Lower lobe of right lung (tissue), 2 donors: ENCODE data around the gene UBXN11. TPM values are rescaled to one million over a fixed set of nuclear protein-coding genes. Genes with fewer than 3 reads are reported as not detected.

Experiments used
- ATAC-seq, 2 donors: fragments of 200-7000 bp; cut with Tn5 transposase; one replicate each; pipeline ENCODE4 v1.9.1; 2020 to 2022; ENCODE audit warnings: mild to moderate bottlenecking in 2 of 2, moderate library complexity in 2 of 2
- DNase-seq: peaks from one replicate; pipeline ENCODE4 v3.0.0-alpha.2; 2020
- H3K27ac ChIP-seq: fragments of 200-600 bp; one replicate; pipeline ENCODE4 v1.8.0; 2022
- H3K27me3 ChIP-seq: fragments of 200-600 bp; one replicate; pipeline ENCODE4 v1.8.0; 2022; ENCODE audit warnings: low read depth
- H3K36me3 ChIP-seq: fragments of 200-600 bp; one replicate; pipeline ENCODE4 v1.8.0; 2022; ENCODE audit warnings: mild to moderate bottlenecking
- H3K4me1 ChIP-seq: fragments of 200-600 bp; one replicate; pipeline ENCODE4 v1.8.0; 2022
- H3K4me3 ChIP-seq: fragments of 200-600 bp; one replicate; pipeline ENCODE4 v1.8.0; 2022; ENCODE audit warnings: mild to moderate bottlenecking
- H3K9me3 ChIP-seq: fragments of 200-600 bp; one replicate; pipeline ENCODE4 v1.8.0; 2022
- intact Hi-C: fragments of 100-400 bp; cut with DNase I; formaldehyde crosslinking; loops from one replicate; pipeline ENCODE4 v1.11.0; 2022
- total RNA-seq: library from RNA; stranded (reverse); fragmentation: NEBNext Ultra II Directional; extraction: Animal tissue kit (Norgen Biotek cat#: 25700); gene quantifications from one replicate; pipeline ENCODE4 v1.2.1, GENCODE V29; 2021
- TF ChIP-seq, protein P1 (sequence below): fragments of 200-600 bp; IDR thresholded peaks from one replicate; pipeline ENCODE4 v1.8.0; 2022; ENCODE audit warnings: antibody characterized with exemption, mild to moderate bottlenecking
- donor health status: DM: no; HTN: yes; CAD: no; lungs with severe emphysema.

The UBXN11 gene
- total RNA-seq, 1 donor from 2014 or later = 65.1 TPM

DNA sequence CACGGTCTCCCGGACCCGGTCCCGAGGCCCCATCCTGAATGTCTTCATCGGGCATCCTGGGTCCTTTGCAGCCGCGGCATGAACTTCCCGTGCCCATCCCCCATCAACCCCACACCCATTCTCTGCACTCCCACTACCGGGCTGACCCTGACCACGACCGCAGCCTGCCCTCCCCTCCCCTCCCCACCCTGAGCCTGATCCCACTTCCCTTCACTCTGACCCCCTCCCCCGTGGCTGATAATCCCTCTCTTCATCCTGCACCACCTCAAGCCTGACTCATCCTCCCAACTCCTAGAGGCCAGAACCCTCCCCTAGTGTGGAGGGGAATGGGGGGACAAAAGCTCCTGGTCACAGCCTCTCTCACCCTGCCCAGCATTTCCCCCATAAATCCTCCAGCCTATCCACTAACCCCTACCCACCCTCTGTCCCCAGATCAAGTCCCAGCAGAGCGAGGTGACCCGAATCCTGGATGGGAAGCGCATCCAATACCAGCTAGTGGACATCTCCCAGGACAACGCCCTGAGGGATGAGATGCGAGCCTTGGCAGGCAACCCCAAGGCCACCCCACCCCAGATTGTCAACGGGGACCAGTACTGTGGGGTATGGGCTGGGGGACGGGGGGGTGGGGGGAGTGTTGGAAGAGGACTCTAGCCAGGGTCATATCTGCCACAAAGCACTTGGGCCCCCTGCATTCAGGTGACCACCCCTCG is 25.9 kb downstream of the UBXN11 start:
- Histone ChIP-seq H3K9me3 (no peaks in the 10 kb centered on the region), H3K4me3 (peak overlapping the region; percentile 93), H3K27me3 (no peaks in the 10 kb centered on the region), H3K27ac (peak overlapping the region; percentile 96), H3K36me3 (peaks cover 27% of the 10 kb centered on the region), H3K4me1 (peaks cover 91% of the 10 kb centered on the region)
- intact Hi-C loops = no loop called here
- DNase-seq (no peak), ATAC-seq (no peak)
- TF ChIP-seq, protein P1, sequence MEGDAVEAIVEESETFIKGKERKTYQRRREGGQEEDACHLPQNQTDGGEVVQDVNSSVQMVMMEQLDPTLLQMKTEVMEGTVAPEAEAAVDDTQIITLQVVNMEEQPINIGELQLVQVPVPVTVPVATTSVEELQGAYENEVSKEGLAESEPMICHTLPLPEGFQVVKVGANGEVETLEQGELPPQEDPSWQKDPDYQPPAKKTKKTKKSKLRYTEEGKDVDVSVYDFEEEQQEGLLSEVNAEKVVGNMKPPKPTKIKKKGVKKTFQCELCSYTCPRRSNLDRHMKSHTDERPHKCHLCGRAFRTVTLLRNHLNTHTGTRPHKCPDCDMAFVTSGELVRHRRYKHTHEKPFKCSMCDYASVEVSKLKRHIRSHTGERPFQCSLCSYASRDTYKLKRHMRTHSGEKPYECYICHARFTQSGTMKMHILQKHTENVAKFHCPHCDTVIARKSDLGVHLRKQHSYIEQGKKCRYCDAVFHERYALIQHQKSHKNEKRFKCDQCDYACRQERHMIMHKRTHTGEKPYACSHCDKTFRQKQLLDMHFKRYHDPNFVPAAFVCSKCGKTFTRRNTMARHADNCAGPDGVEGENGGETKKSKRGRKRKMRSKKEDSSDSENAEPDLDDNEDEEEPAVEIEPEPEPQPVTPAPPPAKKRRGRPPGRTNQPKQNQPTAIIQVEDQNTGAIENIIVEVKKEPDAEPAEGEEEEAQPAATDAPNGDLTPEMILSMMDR = no peak

GRCh38 chr1:26279456-26280332 is 26.7 kb downstream of the UBXN11 start, which contains the start of gene SH3BGRL3:
TSS of gene SH3BGRL3 (plus strand) at chr1:26280086. CDS start at chr1:26280156, 70 bp downstream.
- ATAC-seq = peak; percentile 89 to 91
- peak; percentile 94 for DNase-seq
- Histone ChIP-seq H3K9me3 (no peaks in the 10 kb centered on the region), H3K27ac (peak within 1 kb of the TSS; percentile 96), H3K4me1 (peaks cover 88% of the 10 kb centered on the region), H3K27me3 (no peaks in the 10 kb centered on the region), H3K4me3 (peak within 1 kb of the TSS; percentile 93), H3K36me3 (peaks cover 27% of the 10 kb centered on the region)
- intact Hi-C loops = no loop called here
- TF ChIP-seq, protein P1 = peak; percentile 38

GRCh38 chr1:26278724-26279455 is 27.5 kb downstream of the UBXN11 start:
- Histone ChIP-seq H3K4me1 (peaks cover 84% of the 10 kb centered on the region), H3K9me3 (no peaks in the 10 kb centered on the region), H3K27me3 (no peaks in the 10 kb centered on the region), H3K27ac (peak overlapping the region; percentile 96), H3K36me3 (peaks cover 23% of the 10 kb centered on the region), H3K4me3 (peak overlapping the region; percentile 93)
- TF ChIP-seq, protein P1 = no peak
- no peak for DNase-seq
- ATAC-seq = peak; percentile 22 to 29
- intact Hi-C loops = no loop called here

DNA sequence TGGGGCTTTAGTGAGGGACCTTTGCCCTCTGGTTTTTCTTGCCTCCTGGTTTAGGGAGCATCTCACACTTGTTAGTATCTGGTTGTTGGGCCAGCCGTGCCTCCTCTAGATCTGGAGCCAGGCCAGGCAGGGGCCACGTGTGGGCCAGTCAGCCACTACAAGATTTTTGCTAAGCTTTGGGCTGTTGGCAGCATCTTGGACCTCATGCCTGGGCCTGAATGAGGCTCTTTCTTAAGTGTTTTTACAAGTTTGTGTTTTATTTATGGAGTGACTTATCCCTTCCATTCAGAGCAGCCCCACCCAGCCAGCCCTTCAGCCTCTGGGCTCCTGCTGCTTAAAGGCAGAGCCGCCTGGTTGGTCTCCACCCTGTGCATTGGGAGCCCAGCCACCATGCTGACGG is 28.1 kb downstream of the UBXN11 start:
- TF ChIP-seq, protein P1 = no peak
- Histone ChIP-seq H3K4me1 (peaks cover 78% of the 10 kb centered on the region), H3K27ac (peak overlapping the region; percentile 96), H3K36me3 (peaks cover 23% of the 10 kb centered on the region), H3K4me3 (no peak overlapping the region), H3K27me3 (no peaks in the 10 kb centered on the region), H3K9me3 (no peaks in the 10 kb centered on the region)
- DNase-seq (peak; percentile 64), ATAC-seq (no peak)
- intact Hi-C loops = no loop called here

- Histone ChIP-seq H3K4me1 (peaks cover 73% of the 10 kb centered on the region), H3K9me3 (no peaks in the 10 kb centered on the region), H3K27ac (peak overlapping the region; percentile 96), H3K27me3 (no peaks in the 10 kb centered on the region), H3K4me3 (no peak overlapping the region), H3K36me3 (peaks cover 22% of the 10 kb centered on the region)
- TF ChIP-seq, protein P1 = no peak
- intact Hi-C loops = no loop called here
- no peak for ATAC-seq
- no peak for DNase-seq
Observed at GRCh38 chr1:26277719-26278118, 28.7 kb downstream of the UBXN11 start.
